K562 (cell line): ENCODE measurements around the gene USP19. TPM values are rescaled to one million over a fixed set of nuclear protein-coding genes. Genes with fewer than 3 reads are reported as not detected.
A peak's percentile ranks its signal among the peaks of the same experiment; 100 is the strongest.

ENCODE experiments used
- BRF1 ChIP-seq: IDR thresholded peaks from 3 replicates; pipeline ENCODE4 v1.6.1; 2011; ENCODE audit warnings: borderline replicate concordance, mild to moderate bottlenecking; ENCODE audit not compliant: insufficient read length; ENCODE audit errors: extremely low read depth
- ELF4 ChIP-seq: fragments of 450-650 bp; formaldehyde crosslinking; IDR thresholded peaks from 2 replicates; pipeline ENCODE4 v1.4.0; 2022; ENCODE audit warnings: missing genetic modification characterization
- GTF2E2 ChIP-seq: fragments of 200-800 bp; sonication (Bioruptor generic); IDR thresholded peaks from 2 replicates; pipeline ENCODE4 v1.6.1; 2016; ENCODE audit warnings: missing genetic modification characterization, missing compliant biosample characterization
- HDAC1 ChIP-seq, 2 experiments: fragments of 450-650 bp; IDR thresholded peaks; 2 replicates each; pipeline ENCODE4 v1.6.1; 2016 to 2017; ENCODE audit warnings: inconsistent platforms in 1 of 2, mild to moderate bottlenecking in 1 of 2, moderate library complexity in 1 of 2
- ILK ChIP-seq: fragments of 450-650 bp; IDR thresholded peaks from 2 replicates; pipeline ENCODE4 v1.6.1; 2016; ENCODE audit warnings: missing genetic modification characterization, low read depth, mild to moderate bottlenecking, missing compliant biosample characterization, moderate library complexity, borderline replicate concordance
- KDM4B ChIP-seq, 2 experiments: fragments of 450-650 bp in 1 of 2; sonication (generic) in 1 of 2; IDR thresholded peaks; 2 replicates each; pipeline ENCODE4 v1.6.1; 2016 to 2017; ENCODE audit warnings: borderline replicate concordance in 2 of 2, antibody characterized with exemption in 1 of 2, low read depth in 1 of 2, mild to moderate bottlenecking in 1 of 2
- MCM2 ChIP-seq: fragments of 450-650 bp; IDR thresholded peaks from 2 replicates; pipeline ENCODE4 v1.6.1; 2017; ENCODE audit warnings: low read depth, mild to moderate bottlenecking
- MNT ChIP-seq, 2 experiments: fragments of 450-650 bp; conservative IDR thresholded peaks; 2 replicates each; pipeline ENCODE4 v1.6.1; 2017; ENCODE audit warnings: mild to moderate bottlenecking in 2 of 2, moderate library complexity in 2 of 2
- NONO ChIP-seq, 2 experiments: fragments of 200-400 bp in 1 of 2; fragments of 450-650 bp in 1 of 2; formaldehyde crosslinking in 1 of 2; IDR thresholded peaks; 2 replicates each; pipeline ENCODE4 v1.6.1; 2017; ENCODE audit warnings: low read depth in 2 of 2, mild to moderate bottlenecking in 2 of 2, moderate library complexity in 2 of 2, low read length in 1 of 2
- PTBP1 ChIP-seq: fragments of 200-400 bp; formaldehyde crosslinking; IDR thresholded peaks from 2 replicates; pipeline ENCODE4 v1.6.1; 2017; ENCODE audit warnings: low read depth, low read length
- RBM22 ChIP-seq: fragments of 200-400 bp; formaldehyde crosslinking; IDR thresholded peaks from 2 replicates; pipeline ENCODE4 v1.6.1; 2018; ENCODE audit warnings: low read length, low read depth; ENCODE audit not compliant: poor library complexity, severe bottlenecking
- SETDB1 ChIP-seq: IDR thresholded peaks from one replicate; pipeline ENCODE4 v1.6.1; 2012; ENCODE audit warnings: low read length, control low read depth, inconsistent platforms
- SMARCA4 ChIP-seq: fragments of 450-650 bp; IDR thresholded peaks from 2 replicates; pipeline ENCODE4 v1.6.1; 2016
- ZEB2 ChIP-seq: fragments of 450-650 bp; IDR thresholded peaks from 2 replicates; pipeline ENCODE4 v1.6.1; 2016
- ZNF217 ChIP-seq: sonication (generic); formaldehyde crosslinking; IDR thresholded peaks from 2 replicates; pipeline ENCODE4 v1.8.0; 2022; ENCODE audit warnings: mild to moderate bottlenecking, missing genetic modification reagents
- ZNF3 ChIP-seq: fragments of 250-450 bp; sonication (Bioruptor Pico); IDR thresholded peaks from 2 replicates; pipeline ENCODE4 v1.5.0; 2021; ENCODE audit warnings: mild to moderate bottlenecking, moderate library complexity
- polyA plus RNA-seq, 8 experiments: library from polyadenylated mRNA; depleted of rRNA in 4 of 8; stranded (reverse) in 5 of 8; unstranded in 3 of 8; fragments of >200 nt; fragmentation: Nextera tagmentation in 2 of 8; fragmentation: Illumina TruSeq in 1 of 8; extraction: Ambion mirVana in 2 of 8; extraction: Trizol in 1 of 8; gene quantifications; 2 replicates each; pipeline versions ENCODE4 v1.2.1 to v1.2.3, GENCODE V29; 2011 to 2014; ENCODE audit warnings: inconsistent platforms in 1 of 8, missing spikeins in 1 of 8
- total RNA-seq, 7 experiments: library from RNA; depleted of rRNA in 6 of 7; stranded (reverse); fragments of >200 nt in 6 of 7; fragmentation: Illumina TruSeq in 2 of 7; extraction: Trizol in 2 of 7; gene quantifications; 2 replicates each; pipeline versions ENCODE4 v1.2.1 to v1.2.3, GENCODE V29; 2011 to 2021; ENCODE audit warnings: low replicate concordance in 1 of 7
- TF ChIP-seq, protein P1 (sequence below): fragments of 150-350 bp; IDR thresholded peaks from 2 replicates; pipeline ENCODE4 v1.6.1; 2014; ENCODE audit warnings: low read depth, mild to moderate bottlenecking, low read length, borderline replicate concordance
- TF ChIP-seq, protein P2 (sequence below): fragments of 250-450 bp; sonication (Bioruptor Pico); IDR thresholded peaks from 2 replicates; pipeline ENCODE4 v1.5.1; 2021; ENCODE audit warnings: mild to moderate bottlenecking

Gene USP19
- total and polyA plus RNA-seq, 9 of the 15 experiments (the other 6 are each of a cell fraction or from before 2014, with no cell fraction given): 0.24 to 65.9 (median 36.9) TPM

DNA sequence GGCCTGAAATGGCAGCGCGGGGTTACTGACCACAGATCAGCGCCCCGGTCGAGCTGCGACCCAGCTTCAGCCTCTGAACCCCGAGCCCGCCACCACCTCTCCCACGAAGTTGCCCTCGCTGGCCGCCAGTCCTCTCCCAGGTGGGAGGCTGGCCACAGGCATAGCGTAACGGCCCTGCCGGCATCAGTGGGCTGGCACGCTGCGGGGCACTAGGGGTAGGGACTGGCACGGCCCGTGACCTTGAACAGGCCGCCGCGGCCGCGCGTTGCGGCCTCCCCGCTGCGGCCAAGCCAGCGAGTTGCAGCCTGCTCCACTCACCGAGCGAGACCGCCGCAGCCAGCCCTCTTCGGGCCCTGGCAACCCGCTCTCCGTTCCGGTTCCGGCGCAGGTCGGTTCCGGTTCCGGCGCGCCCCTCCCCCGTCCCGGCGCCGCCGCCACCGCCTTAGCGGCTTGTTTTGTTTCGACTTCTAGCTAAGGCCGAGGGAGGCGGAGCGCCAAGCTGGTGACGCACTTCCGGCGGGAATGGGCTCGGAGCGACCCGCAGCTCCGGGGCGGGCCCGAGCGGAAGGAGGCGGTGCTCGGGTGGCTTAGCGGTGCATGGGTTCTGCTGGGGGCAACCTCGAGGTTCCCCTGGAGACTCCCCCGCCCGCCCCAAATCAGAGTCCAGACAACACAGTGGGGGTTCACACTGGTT, at the start of gene USP19 (continued):
- TF ChIP-seq, protein P1, sequence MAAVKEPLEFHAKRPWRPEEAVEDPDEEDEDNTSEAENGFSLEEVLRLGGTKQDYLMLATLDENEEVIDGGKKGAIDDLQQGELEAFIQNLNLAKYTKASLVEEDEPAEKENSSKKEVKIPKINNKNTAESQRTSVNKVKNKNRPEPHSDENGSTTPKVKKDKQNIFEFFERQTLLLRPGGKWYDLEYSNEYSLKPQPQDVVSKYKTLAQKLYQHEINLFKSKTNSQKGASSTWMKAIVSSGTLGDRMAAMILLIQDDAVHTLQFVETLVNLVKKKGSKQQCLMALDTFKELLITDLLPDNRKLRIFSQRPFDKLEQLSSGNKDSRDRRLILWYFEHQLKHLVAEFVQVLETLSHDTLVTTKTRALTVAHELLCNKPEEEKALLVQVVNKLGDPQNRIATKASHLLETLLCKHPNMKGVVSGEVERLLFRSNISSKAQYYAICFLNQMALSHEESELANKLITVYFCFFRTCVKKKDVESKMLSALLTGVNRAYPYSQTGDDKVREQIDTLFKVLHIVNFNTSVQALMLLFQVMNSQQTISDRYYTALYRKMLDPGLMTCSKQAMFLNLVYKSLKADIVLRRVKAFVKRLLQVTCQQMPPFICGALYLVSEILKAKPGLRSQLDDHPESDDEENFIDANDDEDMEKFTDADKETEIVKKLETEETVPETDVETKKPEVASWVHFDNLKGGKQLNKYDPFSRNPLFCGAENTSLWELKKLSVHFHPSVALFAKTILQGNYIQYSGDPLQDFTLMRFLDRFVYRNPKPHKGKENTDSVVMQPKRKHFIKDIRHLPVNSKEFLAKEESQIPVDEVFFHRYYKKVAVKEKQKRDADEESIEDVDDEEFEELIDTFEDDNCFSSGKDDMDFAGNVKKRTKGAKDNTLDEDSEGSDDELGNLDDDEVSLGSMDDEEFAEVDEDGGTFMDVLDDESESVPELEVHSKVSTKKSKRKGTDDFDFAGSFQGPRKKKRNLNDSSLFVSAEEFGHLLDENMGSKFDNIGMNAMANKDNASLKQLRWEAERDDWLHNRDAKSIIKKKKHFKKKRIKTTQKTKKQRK: no peak
- no peak for TF ChIP-seq GTF2E2 (tag)
- TF ChIP-seq SMARCA4: no peak
- TF ChIP-seq KDM4B (IDR thresholded peaks at IDR 0.05; ENCODE audit: borderline replicate concordance in 2 of 2, low read depth in 1 of 2): peak in 1 of 2 experiments; percentile 63; a peak in 1 of 4 replicates
- TF ChIP-seq MNT (conservative IDR thresholded peaks at IDR 0.05): peak; percentile 28 to 80; a peak in 2 of 4 replicates
- peak in 1 of 2 experiments; percentile 69; a peak in 2 of 4 replicates for TF ChIP-seq HDAC1 (IDR thresholded peaks at IDR 0.05)
- TF ChIP-seq ELF4 (CRISPR knock-in tag): no peak
- TF ChIP-seq BRF1: no peak
- TF ChIP-seq ZNF3 (CRISPR knock-in tag): no peak
- no peak for TF ChIP-seq SETDB1
- 0 out of 4 replicates have a peak, but pooled peaks of 1 of the 2 experiments have one; percentile 51 for TF ChIP-seq NONO (IDR thresholded peaks at IDR 0.05; ENCODE audit: low read depth in 2 of 2, low read length in 1 of 2)
- TF ChIP-seq ZEB2: no peak
- TF ChIP-seq ILK (tag): no peak
- peak; percentile 44 for TF ChIP-seq RBM22
- no peak for TF ChIP-seq MCM2
- no peak for TF ChIP-seq PTBP1
- TF ChIP-seq ZNF217 (CRISPR knock-in tag): no peak
- TF ChIP-seq, protein P2, sequence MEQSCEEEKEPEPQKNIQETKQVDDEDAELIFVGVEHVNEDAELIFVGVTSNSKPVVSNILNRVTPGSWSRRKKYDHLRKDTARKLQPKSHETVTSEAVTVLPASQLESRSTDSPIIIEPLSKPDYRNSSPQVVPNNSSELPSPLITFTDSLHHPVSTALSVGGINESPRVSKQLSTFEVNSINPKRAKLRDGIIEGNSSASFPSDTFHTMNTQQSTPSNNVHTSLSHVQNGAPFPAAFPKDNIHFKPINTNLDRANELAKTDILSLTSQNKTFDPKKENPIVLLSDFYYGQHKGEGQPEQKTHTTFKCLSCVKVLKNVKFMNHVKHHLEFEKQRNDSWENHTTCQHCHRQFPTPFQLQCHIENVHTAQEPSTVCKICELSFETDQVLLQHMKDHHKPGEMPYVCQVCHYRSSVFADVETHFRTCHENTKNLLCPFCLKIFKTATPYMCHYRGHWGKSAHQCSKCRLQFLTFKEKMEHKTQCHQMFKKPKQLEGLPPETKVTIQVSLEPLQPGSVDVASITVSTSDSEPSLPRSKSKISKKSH (CRISPR knock-in tag): no peak
